ENCODE measurements around the gene NCKIPSD. TPM values are rescaled to one million over a fixed set of nuclear protein-coding genes. Genes with fewer than 3 reads are reported as not detected.
A peak's percentile ranks its signal among the peaks of the same experiment; 100 is the strongest.

NCKIPSD gene
- total and polyA plus RNA-seq, 4 donors: 9.0 to 22.0 (median 11.6) TPM

GRCh38 chr3:48661501-48662144 is 24.1 kb downstream of the NCKIPSD start:
- Histone ChIP-seq H3K36me3 (ENCODE audit: control insufficient read depth in 4 of 4, insufficient read depth in 4 of 4, low read length in 4 of 4) (no peaks in the 10 kb centered on the region), H3K9ac (ENCODE audit: insufficient read depth in 1 of 2, low read length in 2 of 2) (no peak overlapping the region), H3K4me1 (ENCODE audit: control insufficient read depth in 5 of 5, insufficient read depth in 5 of 5, low read length in 5 of 5) (peaks cover 0 to 30% (median under 1%) of the 10 kb centered on the region in 5 donors), H3K9me3 (ENCODE audit: control insufficient read depth in 4 of 4, insufficient read depth in 3 of 4, low read length in 3 of 4) (peaks cover 0 to 4% (median 0%) of the 10 kb centered on the region in 4 donors), H3K27me3 (ENCODE audit: control insufficient read depth in 3 of 3, insufficient read depth in 3 of 3, low read length in 2 of 3) (peaks cover 0 to 21% (median 10%) of the 10 kb centered on the region in 3 donors), H3K4me3 (no peak overlapping the region), H3K27ac (ENCODE audit: low read depth in 1 of 2, low read length in 1 of 2) (no peak overlapping the region)
- WGBS, 2 donors: 2 to 3% methylated on average over 64 to 67 of the region's 67 CpGs
- ATAC-seq (ENCODE audit: insufficient read depth, low FRiP score) (no peak), DNase-seq (peak; percentile 65 to 80 (median 69))
- TF ChIP-seq CTCF (IDR thresholded peaks at IDR 0.05; ENCODE audit: control extremely low read depth, extremely low read depth): no peak

- Histone ChIP-seq H3K9me3 (ENCODE audit: control insufficient read depth in 4 of 4, insufficient read depth in 3 of 4, low read length in 3 of 4) (peaks cover 0 to 4% (median 0%) of the 10 kb centered on the region in 4 donors), H3K4me3 (no peak overlapping the region), H3K36me3 (ENCODE audit: control insufficient read depth in 4 of 4, insufficient read depth in 4 of 4, low read length in 4 of 4) (no peaks in the 10 kb centered on the region), H3K9ac (ENCODE audit: insufficient read depth in 1 of 2, low read length in 2 of 2) (no peak overlapping the region), H3K4me1 (ENCODE audit: control insufficient read depth in 5 of 5, insufficient read depth in 5 of 5, low read length in 5 of 5) (peaks cover 0 to 33% (median 4%) of the 10 kb centered on the region in 5 donors), H3K27me3 (ENCODE audit: control insufficient read depth in 3 of 3, insufficient read depth in 3 of 3, low read length in 2 of 3) (peaks cover 0 to 21% (median 10%) of the 10 kb centered on the region in 3 donors), H3K27ac (ENCODE audit: low read depth in 1 of 2, low read length in 1 of 2) (no peak overlapping the region)
- ATAC-seq (ENCODE audit: insufficient read depth, low FRiP score): no peak
- no peak for DNase-seq
- 53 to 62% methylated on average over 61 of the region's 61 CpGs for WGBS, 2 donors
- no peak for TF ChIP-seq CTCF (IDR thresholded peaks at IDR 0.05; ENCODE audit: control extremely low read depth, extremely low read depth)
Observed at GRCh38 chr3:48660800-48661400, 24.8 kb downstream of the NCKIPSD start.

GRCh38 chr3:48656841-48657281 is 28.9 kb downstream of the NCKIPSD start:
- H3K27ac ChIP-seq (ENCODE audit: low read depth in 1 of 2, low read length in 1 of 2): peak overlapping the region in 1 of 2 donors; percentile 48
- ATAC-seq (ENCODE audit: insufficient read depth, low FRiP score): no peak

More at GRCh38 chr3:48656841-48657281, 28.9 kb downstream of the NCKIPSD start:
- peak in 1 of 3 donors; percentile 2 for DNase-seq
- 42 to 59% methylated on average over 45 of the region's 45 CpGs for WGBS, 2 donors
- Histone ChIP-seq H3K4me1 (ENCODE audit: control insufficient read depth in 5 of 5, insufficient read depth in 5 of 5, low read length in 5 of 5) (peaks cover 0 to 21% (median 4%) of the 10 kb centered on the region in 5 donors), H3K36me3 (ENCODE audit: control insufficient read depth in 4 of 4, insufficient read depth in 4 of 4, low read length in 4 of 4) (no peaks in the 10 kb centered on the region), H3K27me3 (ENCODE audit: control insufficient read depth in 3 of 3, insufficient read depth in 3 of 3, low read length in 2 of 3) (peaks cover 0 to 10% (median 3%) of the 10 kb centered on the region in 3 donors), H3K9ac (ENCODE audit: insufficient read depth in 1 of 2, low read length in 2 of 2) (no peak overlapping the region), H3K9me3 (ENCODE audit: control insufficient read depth in 4 of 4, insufficient read depth in 3 of 4, low read length in 3 of 4) (peaks cover 0 to 4% (median 0%) of the 10 kb centered on the region in 4 donors), H3K4me3 (peak overlapping the region; percentile 45)
- no peak for TF ChIP-seq CTCF (IDR thresholded peaks at IDR 0.05; ENCODE audit: control extremely low read depth, extremely low read depth)
